GM23338 (cell line): ENCODE results near the gene SPOCK2. TPM values are rescaled to one million over a fixed set of nuclear protein-coding genes. Genes with fewer than 3 reads are reported as not detected.

Experiments
- ATAC-seq: fragments of 200-7000 bp; cut with Tn5 transposase; 3 replicates; pipeline ENCODE4 v1.9.1; 2020
- DNase-seq: peaks from one replicate; pipeline ENCODE4 v3.0.0-alpha.2; 2015; ENCODE audit warnings: low spot score
- H2AFZ ChIP-seq: fragments of 200-600 bp; sonication (generic); 2 replicates; pipeline ENCODE4 v1.8.0; 2016; ENCODE audit warnings: antibody characterized with exemption, mild to moderate bottlenecking, moderate library complexity
- H3F3A ChIP-seq: fragments of 200-600 bp; sonication (generic); replicated peaks from 2 replicates; pipeline ENCODE4 v1.8.0; 2017; ENCODE audit warnings: antibody characterized with exemption, mixed run types, low read depth
- H3K27ac ChIP-seq: fragments of 200-600 bp; sonication (generic); 2 replicates; pipeline ENCODE4 v1.6.1; 2016; ENCODE audit warnings: low read depth
- H3K27me3 ChIP-seq: fragments of 200-600 bp; sonication (generic); 2 replicates; pipeline ENCODE4 v1.8.0; 2016; ENCODE audit warnings: mild to moderate bottlenecking, mixed run types, moderate library complexity; ENCODE audit not compliant: insufficient read depth
- H3K36me3 ChIP-seq: fragments of 200-600 bp; sonication (generic); 2 replicates; pipeline ENCODE4 v1.8.0; 2016; ENCODE audit warnings: mild to moderate bottlenecking; ENCODE audit not compliant: insufficient read depth
- H3K4me1 ChIP-seq: fragments of 200-600 bp; sonication (generic); 2 replicates; pipeline ENCODE4 v1.8.0; 2016; ENCODE audit warnings: mild to moderate bottlenecking, moderate library complexity; ENCODE audit not compliant: insufficient read depth
- H3K4me2 ChIP-seq: fragments of 200-600 bp; sonication (generic); 2 replicates; pipeline ENCODE4 v1.7.1; 2017; ENCODE audit warnings: mixed run types
- H3K4me3 ChIP-seq: fragments of 200-600 bp; sonication (generic); 2 replicates; pipeline ENCODE4 v1.6.1; 2016; ENCODE audit warnings: mixed run types
- H3K79me2 ChIP-seq: fragments of 200-600 bp; sonication (generic); replicated peaks from 2 replicates; pipeline ENCODE4 v1.8.0; 2017; ENCODE audit warnings: mild to moderate bottlenecking; ENCODE audit not compliant: insufficient read depth
- H3K9me2 ChIP-seq: fragments of 200-600 bp; sonication (generic); 2 replicates; pipeline ENCODE4 v1.8.0; 2017; ENCODE audit not compliant: insufficient read depth
- H4K20me1 ChIP-seq: fragments of 200-600 bp; sonication (generic); replicated peaks from 2 replicates; pipeline ENCODE4 v1.8.0; 2017; ENCODE audit warnings: mild to moderate bottlenecking; ENCODE audit not compliant: insufficient read depth
- H3K27ac Mint-ChIP-seq: 2 replicates; pipeline ENCODE4 v1.8.0; 2020; ENCODE audit warnings: inconsistent platforms, mild to moderate bottlenecking, moderate library complexity, mixed read lengths
- H3K27me3 Mint-ChIP-seq: 3 replicates; pipeline ENCODE4 v1.8.0; 2022; ENCODE audit warnings: low read depth, mild to moderate bottlenecking, moderate library complexity, mixed read lengths, inconsistent platforms; ENCODE audit not compliant: insufficient read depth, poor library complexity
- H3K36me3 Mint-ChIP-seq: 3 replicates; pipeline ENCODE4 v1.8.0; 2021; ENCODE audit warnings: low read depth, mild to moderate bottlenecking, inconsistent platforms, moderate library complexity, mixed read lengths
- H3K4me1 Mint-ChIP-seq: 3 replicates; pipeline ENCODE4 v1.8.0; 2020; ENCODE audit warnings: mild to moderate bottlenecking, inconsistent platforms, mixed read lengths
- H3K4me3 Mint-ChIP-seq: 3 replicates; pipeline ENCODE4 v1.8.0; 2021; ENCODE audit warnings: moderate library complexity, mild to moderate bottlenecking, inconsistent platforms, mixed read lengths
- H3K9me3 Mint-ChIP-seq: 3 replicates; pipeline ENCODE4 v1.8.0; 2020; ENCODE audit warnings: moderate library complexity, mild to moderate bottlenecking, inconsistent platforms, mixed read lengths
- CREB1 ChIP-seq: fragments of 250-450 bp; sonication (Bioruptor Pico); IDR thresholded peaks from 2 replicates; pipeline ENCODE4 v1.5.0; 2020; ENCODE audit warnings: low read depth, mild to moderate bottlenecking, moderate library complexity
- CTCF ChIP-seq, 2 experiments: fragments of 200-600 bp in 1 of 2; sonication (generic) in 1 of 2; conservative IDR thresholded peaks; 2 replicates each; pipeline versions ENCODE4 v1.5.1 to v1.6.1; 2016 to 2017; ENCODE audit warnings: antibody characterized with exemption in 2 of 2, low read depth in 2 of 2, mild to moderate bottlenecking in 2 of 2, moderate library complexity in 1 of 2
- ETS1 ChIP-seq: IDR thresholded peaks from 2 replicates; pipeline ENCODE4 v1.6.1; 2016; ENCODE audit warnings: antibody characterized with exemption
- EZH2 ChIP-seq: fragments of 200-600 bp; sonication (generic); IDR thresholded peaks from one replicate; pipeline ENCODE4 v1.8.0; 2017; ENCODE audit warnings: antibody characterized with exemption, mild to moderate bottlenecking, low read depth; ENCODE audit not compliant: unreplicated experiment
- EZH2phosphoT487 ChIP-seq: fragments of 200-600 bp; sonication (generic); IDR thresholded peaks from one replicate; pipeline ENCODE4 v1.8.1; 2018; ENCODE audit warnings: antibody characterized with exemption; ENCODE audit not compliant: unreplicated experiment
- JUNB ChIP-seq: IDR thresholded peaks from one replicate; pipeline ENCODE4 v1.6.1; 2016; ENCODE audit warnings: antibody characterized with exemption; ENCODE audit not compliant: unreplicated experiment
- NANOG ChIP-seq: IDR thresholded peaks from 2 replicates; pipeline ENCODE4 v1.6.1; 2016; ENCODE audit warnings: antibody characterized with exemption, borderline replicate concordance
- POLR2AphosphoS5 ChIP-seq: IDR thresholded peaks from 2 replicates; pipeline ENCODE4 v1.6.1; 2016; ENCODE audit warnings: antibody characterized with exemption, low read depth
- REST ChIP-seq: IDR thresholded peaks from one replicate; pipeline ENCODE4 v1.6.1; 2018; ENCODE audit warnings: antibody characterized with exemption; ENCODE audit not compliant: unreplicated experiment
- STAT1 ChIP-seq: IDR thresholded peaks from one replicate; pipeline ENCODE4 v1.6.1; 2016; ENCODE audit warnings: antibody characterized with exemption; ENCODE audit not compliant: unreplicated experiment
- ZNF114 ChIP-seq: fragments of 250-450 bp; sonication (Bioruptor Pico); IDR thresholded peaks from 2 replicates; pipeline ENCODE4 v1.5.0; 2020; ENCODE audit warnings: mild to moderate bottlenecking, moderate library complexity
- ZNF331 ChIP-seq: fragments of 250-450 bp; sonication (Bioruptor Pico); IDR thresholded peaks from 2 replicates; pipeline ENCODE4 v1.5.0; 2020; ENCODE audit warnings: low read depth, mild to moderate bottlenecking, moderate library complexity
- ZNF462 ChIP-seq: fragments of 250-450 bp; sonication (Bioruptor Pico); IDR thresholded peaks from 2 replicates; pipeline ENCODE4 v1.5.0; 2020; ENCODE audit warnings: mild to moderate bottlenecking, moderate library complexity
- polyA plus RNA-seq: library from polyadenylated mRNA; unstranded; fragments of >200 nt; fragmentation: Nextera tagmentation; extraction: Ambion mirVana; gene quantifications from 2 replicates; pipeline ENCODE4 v1.2.1, GENCODE V29; 2016
- total RNA-seq: library from RNA; depleted of rRNA; stranded (reverse); fragments of >200 nt; shearing (Covaris generic); gene quantifications from 2 replicates; pipeline ENCODE4 v1.2.3, GENCODE V29; 2014

The SPOCK2 gene
- total and polyA plus RNA-seq, 2 experiments from 2014 or later = 1.3 to 3.6 TPM

- no peaks in the 10 kb centered on the region for H3K27me3 ChIP-seq
- 0 out of 2 replicates have a peak, but pooled peaks cover 8% of the 10 kb centered on the region for H3K4me1 ChIP-seq
- H4K20me1 ChIP-seq = no peaks in the 10 kb centered on the region
- DNase-seq (no peak), ATAC-seq (no peak)
- H3K27me3 Mint-ChIP-seq = peaks cover 3% of the 10 kb centered on the region
- H3K4me3 ChIP-seq = no peak overlapping the region
- peaks cover 11% of the 10 kb centered on the region for H3K4me1 Mint-ChIP-seq
- H3K27ac ChIP-seq = no peak overlapping the region
- TF ChIP-seq EZH2phosphoT487 (no peak), ZNF114 (CRISPR knock-in tag) (no peak), POLR2AphosphoS5 (no peak), CREB1 (no peak), REST (no peak), STAT1 (no peak), CTCF (conservative IDR thresholded peaks at IDR 0.05; ENCODE audit: low read depth in 2 of 2) (no peak), NANOG (no peak), ZNF462 (CRISPR knock-in tag) (no peak), EZH2 (no peak), ETS1 (no peak), ZNF331 (CRISPR knock-in tag) (no peak), JUNB (no peak)
- H3K9me2 ChIP-seq = no peaks in the 10 kb centered on the region
- peaks cover 3% of the 10 kb centered on the region; the same call in 2 of the 3 replicates for H3K9me3 Mint-ChIP-seq
- no peak overlapping the region for H3K4me3 Mint-ChIP-seq
- H3K79me2 ChIP-seq = no peaks in the 10 kb centered on the region
- no peaks in the 10 kb centered on the region for H3F3A ChIP-seq
- peaks cover 12% of the 10 kb centered on the region for H3K36me3 Mint-ChIP-seq
- no peak overlapping the region for H3K27ac Mint-ChIP-seq
- H3K36me3 ChIP-seq = no peaks in the 10 kb centered on the region
- H2AFZ ChIP-seq = no peak overlapping the region
- no peak overlapping the region for H3K4me2 ChIP-seq
Measured at GRCh38 chr10:72122221-72122620, 33.9 kb upstream of the SPOCK2 start.
